DND-41 (cell line): ENCODE measurements around the gene CFAP251.
A peak's percentile ranks its signal among the peaks of the same experiment; 100 is the strongest.

Source experiments
- ATAC-seq: fragments of 200-7000 bp; cut with Tn5 transposase; 3 replicates; pipeline ENCODE4 v1.9.1; 2021; ENCODE audit warnings: low read depth; ENCODE audit not compliant: insufficient read depth
- DNase-seq: peaks from one replicate; pipeline ENCODE4 v3.0.0-alpha.2; 2020
- H2AFZ ChIP-seq: 2 replicates; pipeline ENCODE4 v1.6.0; 2012; ENCODE audit warnings: low read depth, low read length
- H3K27ac ChIP-seq: 2 replicates; pipeline ENCODE4 v1.5.1; 2012; ENCODE audit warnings: low read length, inconsistent platforms
- H3K27me3 ChIP-seq: fragments of 200-600 bp; sonication (generic); 2 replicates; pipeline ENCODE4 v1.6.0; 2012; ENCODE audit warnings: low read length, mild to moderate bottlenecking, inconsistent platforms; ENCODE audit not compliant: insufficient read depth, poor library complexity
- H3K36me3 ChIP-seq: 2 replicates; pipeline ENCODE4 v1.5.1; 2012; ENCODE audit warnings: low read length, inconsistent platforms; ENCODE audit not compliant: insufficient read depth
- H3K4me1 ChIP-seq: 2 replicates; pipeline ENCODE4 v1.5.1; 2012; ENCODE audit warnings: mild to moderate bottlenecking, low read length; ENCODE audit not compliant: insufficient read depth
- H3K4me2 ChIP-seq: 2 replicates; pipeline ENCODE4 v1.6.0; 2012; ENCODE audit warnings: mild to moderate bottlenecking, moderate library complexity, low read length, inconsistent platforms; ENCODE audit not compliant: insufficient read depth
- H3K4me3 ChIP-seq, 2 experiments: fragments of 200-600 bp in 1 of 2; shearing (Covaris generic) in 1 of 2; 2 replicates each; pipeline ENCODE4 v1.5.1; 2012 to 2016; ENCODE audit warnings: inconsistent platforms in 2 of 2, low read length in 2 of 2, mild to moderate bottlenecking in 2 of 2, low read depth in 1 of 2, moderate library complexity in 1 of 2
- H3K79me2 ChIP-seq: 2 replicates; pipeline ENCODE4 v1.6.0; 2012; ENCODE audit warnings: low read length, inconsistent platforms; ENCODE audit not compliant: insufficient read depth
- H3K9ac ChIP-seq: 2 replicates; pipeline ENCODE4 v1.6.0; 2012; ENCODE audit warnings: low read depth, mild to moderate bottlenecking, inconsistent platforms, low read length, moderate library complexity
- H3K9me3 ChIP-seq: 2 replicates; pipeline ENCODE4 v1.5.1; 2012; ENCODE audit warnings: low read length, moderate library complexity, mild to moderate bottlenecking, inconsistent platforms; ENCODE audit not compliant: insufficient read depth, severe bottlenecking
- H4K20me1 ChIP-seq: 2 replicates; pipeline ENCODE4 v1.6.0; 2012; ENCODE audit warnings: low read length; ENCODE audit not compliant: insufficient read depth
- CTCF ChIP-seq: IDR thresholded peaks from 2 replicates; pipeline ENCODE4 v1.5.1; 2012; ENCODE audit warnings: borderline replicate concordance, low read length, moderate library complexity, mild to moderate bottlenecking; ENCODE audit not compliant: poor library complexity, severe bottlenecking; ENCODE audit errors: extremely low read depth
- EZH2 ChIP-seq: IDR thresholded peaks from 3 replicates; pipeline ENCODE4 v1.6.1; 2012; ENCODE audit warnings: borderline replicate concordance, low read depth, mild to moderate bottlenecking, moderate library complexity, low read length, inconsistent platforms; ENCODE audit not compliant: severe bottlenecking

Gene CFAP251

GRCh38 chr12:121937654-121938053 is 19.3 kb downstream of the CFAP251 start:
- no peak for DNase-seq
- Histone ChIP-seq H3K27me3 (no peaks in the 10 kb centered on the region), H3K4me3 (no peak overlapping the region), H3K4me1 (peaks cover 2% of the 10 kb centered on the region; the same call in 1 of the 2 replicates), H3K9ac (no peak overlapping the region), H3K36me3 (no peaks in the 10 kb centered on the region), H2AFZ (no peak overlapping the region), H3K4me2 (no peak overlapping the region), H4K20me1 (no peaks in the 10 kb centered on the region), H3K9me3 (no peaks in the 10 kb centered on the region), H3K79me2 (no peaks in the 10 kb centered on the region), H3K27ac (no peak overlapping the region)
- TF ChIP-seq EZH2 = no peak
- TF ChIP-seq CTCF = no peak
- ATAC-seq = peak; percentile 38; the same call in 1 of the 3 replicates

DNA sequence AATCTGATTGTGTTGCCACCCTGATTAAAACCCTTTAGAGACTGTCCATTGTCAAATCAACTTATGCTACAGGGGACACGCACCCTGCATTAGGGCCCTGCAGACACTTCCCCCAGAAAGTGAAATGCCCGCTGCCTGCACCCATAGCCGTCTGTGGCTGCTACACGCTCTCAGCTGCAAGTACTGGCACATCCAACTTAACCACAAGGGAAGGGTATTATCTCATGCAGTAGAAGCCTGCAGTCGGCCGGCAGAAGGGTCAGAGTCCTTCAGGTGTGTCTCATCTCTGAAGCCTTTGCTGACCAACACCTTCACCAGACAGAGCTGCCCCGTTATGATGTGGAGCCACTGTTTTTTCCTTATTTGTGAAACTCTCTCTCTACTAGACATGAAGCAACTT is 20.8 kb downstream of the CFAP251 start:
- Histone ChIP-seq H3K9ac (no peak overlapping the region), H4K20me1 (no peaks in the 10 kb centered on the region), H3K4me1 (peaks cover 2% of the 10 kb centered on the region; the same call in 1 of the 2 replicates), H3K79me2 (no peaks in the 10 kb centered on the region), H3K36me3 (no peaks in the 10 kb centered on the region), H3K27me3 (no peaks in the 10 kb centered on the region), H3K4me2 (no peak overlapping the region), H3K9me3 (no peaks in the 10 kb centered on the region), H2AFZ (no peak overlapping the region), H3K27ac (no peak overlapping the region), H3K4me3 (no peak overlapping the region)
- ATAC-seq (peak; percentile 81), DNase-seq (peak; percentile 40)
- no peak for TF ChIP-seq EZH2
- no peak for TF ChIP-seq CTCF

- DNase-seq (no peak), ATAC-seq (no peak)
- H3K4me2 ChIP-seq = no peak overlapping the region
- no peak overlapping the region for H3K4me3 ChIP-seq
- H3K36me3 ChIP-seq = no peaks in the 10 kb centered on the region
- no peaks in the 10 kb centered on the region for H3K9me3 ChIP-seq
- H3K9ac ChIP-seq = no peak overlapping the region
- H3K27ac ChIP-seq = no peak overlapping the region
- H4K20me1 ChIP-seq = no peaks in the 10 kb centered on the region
- peaks cover 2% of the 10 kb centered on the region; the same call in 1 of the 2 replicates for H3K4me1 ChIP-seq
- TF ChIP-seq EZH2 (no peak), CTCF (no peak)
- H2AFZ ChIP-seq = no peak overlapping the region
- no peaks in the 10 kb centered on the region for H3K27me3 ChIP-seq
- no peaks in the 10 kb centered on the region for H3K79me2 ChIP-seq
Measured at GRCh38 chr12:121939992-121940766, 21.8 kb downstream of the CFAP251 start.
